ENCODE data around the gene HDLBP. TPM values are rescaled to one million over a fixed set of nuclear protein-coding genes. Genes with fewer than 3 reads are reported as not detected.

Gene HDLBP
- total and polyA plus RNA-seq, 10 of the 15 experiments (the other 5 are each of a cell fraction or from before 2014, with no cell fraction given) = 19.5 to 383 (median 249) TPM

DNA sequence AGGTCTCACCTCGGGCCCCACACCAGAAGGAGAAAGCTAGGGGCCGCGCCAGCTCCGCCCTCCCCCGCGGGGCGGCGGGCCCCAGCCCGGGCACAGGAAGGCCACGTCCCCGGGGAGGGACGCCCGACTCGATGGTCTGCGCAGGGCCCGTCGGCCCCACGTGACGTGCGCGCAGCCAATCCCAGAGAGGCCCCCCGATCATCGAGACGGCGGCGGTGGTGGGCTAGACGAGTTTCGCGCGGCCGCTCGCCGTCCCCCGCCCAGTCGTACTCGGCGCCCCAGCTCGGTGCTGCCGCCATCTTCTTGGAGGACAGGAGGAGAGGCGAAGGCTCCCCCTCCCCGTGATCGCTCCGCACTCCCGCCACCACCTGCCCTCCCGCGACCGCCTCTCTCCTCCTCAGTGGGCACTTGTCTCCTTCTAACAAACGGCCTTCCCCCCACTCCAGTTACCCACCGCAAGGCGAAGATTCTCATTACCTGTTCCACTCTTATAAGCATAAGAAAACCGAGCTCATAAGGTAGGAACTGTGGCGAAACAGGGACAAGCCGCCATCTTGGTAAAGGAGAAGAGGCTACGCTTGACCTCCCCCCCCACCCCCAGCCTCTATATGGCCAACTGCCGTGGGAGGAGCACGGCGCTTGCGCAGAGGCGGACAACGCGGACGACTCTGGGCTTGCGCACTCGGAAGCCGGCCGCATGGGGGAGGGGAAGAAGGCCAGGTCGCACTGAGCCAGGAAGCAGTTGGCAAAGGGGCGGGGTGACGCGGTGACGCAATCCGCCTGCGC, at the start of gene HDLBP (continued):
- TF ChIP-seq, protein P1, sequence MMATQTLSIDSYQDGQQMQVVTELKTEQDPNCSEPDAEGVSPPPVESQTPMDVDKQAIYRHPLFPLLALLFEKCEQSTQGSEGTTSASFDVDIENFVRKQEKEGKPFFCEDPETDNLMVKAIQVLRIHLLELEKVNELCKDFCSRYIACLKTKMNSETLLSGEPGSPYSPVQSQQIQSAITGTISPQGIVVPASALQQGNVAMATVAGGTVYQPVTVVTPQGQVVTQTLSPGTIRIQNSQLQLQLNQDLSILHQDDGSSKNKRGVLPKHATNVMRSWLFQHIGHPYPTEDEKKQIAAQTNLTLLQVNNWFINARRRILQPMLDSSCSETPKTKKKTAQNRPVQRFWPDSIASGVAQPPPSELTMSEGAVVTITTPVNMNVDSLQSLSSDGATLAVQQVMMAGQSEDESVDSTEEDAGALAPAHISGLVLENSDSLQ (IDR thresholded peaks at IDR 0.05) = peak; percentile 73
- TF ChIP-seq NFYA (IDR thresholded peaks at IDR 0.05; ENCODE audit: borderline replicate concordance, low read depth, low read length) (no peak), ATF7 (IDR thresholded peaks at IDR 0.05; ENCODE audit: low read depth) (peak; percentile 63), NFIC (IDR thresholded peaks at IDR 0.05; ENCODE audit: low read depth, low read length) (no peak), SIN3A (IDR thresholded peaks at IDR 0.05; ENCODE audit: low read depth, low read length) (peak; percentile 69; the same call in 1 of the 2 replicates), POLR2AphosphoS5 (IDR thresholded peaks at IDR 0.05; ENCODE audit: low read length) (peak; percentile 88), TCF3 (IDR thresholded peaks at IDR 0.05; ENCODE audit: borderline replicate concordance, insufficient read depth, low read depth, low read length) (0 out of 2 replicates have a peak, but pooled peaks have one; percentile 4), TCF12 (IDR thresholded peaks at IDR 0.05; ENCODE audit: low read depth, low read length) (0 out of 2 replicates have a peak, but pooled peaks have one; percentile 14), GABPA (IDR thresholded peaks at IDR 0.05; ENCODE audit: low read depth) (no peak), MEF2B (IDR thresholded peaks at IDR 0.05; ENCODE audit: partially characterized antibody, poor library complexity, severe bottlenecking) (peak; percentile 95), MEF2A (IDR thresholded peaks at IDR 0.05; ENCODE audit: insufficient read depth, low read depth, low read length) (no peak), RUNX3 (IDR thresholded peaks at IDR 0.05; ENCODE audit: low read length) (no peak), TBL1XR1 (IDR thresholded peaks at IDR 0.05; ENCODE audit: low read depth, low read length) (0 out of 2 replicates have a peak, but pooled peaks have one; percentile 42)
- TF ChIP-seq, protein P2, sequence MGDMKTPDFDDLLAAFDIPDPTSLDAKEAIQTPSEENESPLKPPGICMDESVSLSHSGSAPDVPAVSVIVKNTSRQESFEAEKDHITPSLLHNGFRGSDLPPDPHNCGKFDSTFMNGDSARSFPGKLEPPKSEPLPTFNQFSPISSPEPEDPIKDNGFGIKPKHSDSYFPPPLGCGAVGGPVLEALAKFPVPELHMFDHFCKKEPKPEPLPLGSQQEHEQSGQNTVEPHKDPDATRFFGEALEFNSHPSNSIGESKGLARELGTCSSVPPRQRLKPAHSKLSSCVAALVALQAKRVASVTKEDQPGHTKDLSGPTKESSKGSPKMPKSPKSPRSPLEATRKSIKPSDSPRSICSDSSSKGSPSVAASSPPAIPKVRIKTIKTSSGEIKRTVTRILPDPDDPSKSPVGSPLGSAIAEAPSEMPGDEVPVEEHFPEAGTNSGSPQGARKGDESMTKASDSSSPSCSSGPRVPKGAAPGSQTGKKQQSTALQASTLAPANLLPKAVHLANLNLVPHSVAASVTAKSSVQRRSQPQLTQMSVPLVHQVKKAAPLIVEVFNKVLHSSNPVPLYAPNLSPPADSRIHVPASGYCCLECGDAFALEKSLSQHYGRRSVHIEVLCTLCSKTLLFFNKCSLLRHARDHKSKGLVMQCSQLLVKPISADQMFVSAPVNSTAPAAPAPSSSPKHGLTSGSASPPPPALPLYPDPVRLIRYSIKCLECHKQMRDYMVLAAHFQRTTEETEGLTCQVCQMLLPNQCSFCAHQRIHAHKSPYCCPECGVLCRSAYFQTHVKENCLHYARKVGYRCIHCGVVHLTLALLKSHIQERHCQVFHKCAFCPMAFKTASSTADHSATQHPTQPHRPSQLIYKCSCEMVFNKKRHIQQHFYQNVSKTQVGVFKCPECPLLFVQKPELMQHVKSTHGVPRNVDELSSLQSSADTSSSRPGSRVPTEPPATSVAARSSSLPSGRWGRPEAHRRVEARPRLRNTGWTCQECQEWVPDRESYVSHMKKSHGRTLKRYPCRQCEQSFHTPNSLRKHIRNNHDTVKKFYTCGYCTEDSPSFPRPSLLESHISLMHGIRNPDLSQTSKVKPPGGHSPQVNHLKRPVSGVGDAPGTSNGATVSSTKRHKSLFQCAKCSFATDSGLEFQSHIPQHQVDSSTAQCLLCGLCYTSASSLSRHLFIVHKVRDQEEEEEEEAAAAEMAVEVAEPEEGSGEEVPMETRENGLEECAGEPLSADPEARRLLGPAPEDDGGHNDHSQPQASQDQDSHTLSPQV (IDR thresholded peaks at IDR 0.05) = no peak
- TF ChIP-seq, protein P3, sequence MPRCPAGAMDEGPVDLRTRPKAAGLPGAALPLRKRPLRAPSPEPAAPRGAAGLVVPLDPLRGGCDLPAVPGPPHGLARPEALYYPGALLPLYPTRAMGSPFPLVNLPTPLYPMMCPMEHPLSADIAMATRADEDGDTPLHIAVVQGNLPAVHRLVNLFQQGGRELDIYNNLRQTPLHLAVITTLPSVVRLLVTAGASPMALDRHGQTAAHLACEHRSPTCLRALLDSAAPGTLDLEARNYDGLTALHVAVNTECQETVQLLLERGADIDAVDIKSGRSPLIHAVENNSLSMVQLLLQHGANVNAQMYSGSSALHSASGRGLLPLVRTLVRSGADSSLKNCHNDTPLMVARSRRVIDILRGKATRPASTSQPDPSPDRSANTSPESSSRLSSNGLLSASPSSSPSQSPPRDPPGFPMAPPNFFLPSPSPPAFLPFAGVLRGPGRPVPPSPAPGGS (IDR thresholded peaks at IDR 0.05; ENCODE audit: borderline replicate concordance, insufficient read depth, low read depth, low read length, poor library complexity, severe bottlenecking) = no peak
- TF ChIP-seq, protein P4, sequence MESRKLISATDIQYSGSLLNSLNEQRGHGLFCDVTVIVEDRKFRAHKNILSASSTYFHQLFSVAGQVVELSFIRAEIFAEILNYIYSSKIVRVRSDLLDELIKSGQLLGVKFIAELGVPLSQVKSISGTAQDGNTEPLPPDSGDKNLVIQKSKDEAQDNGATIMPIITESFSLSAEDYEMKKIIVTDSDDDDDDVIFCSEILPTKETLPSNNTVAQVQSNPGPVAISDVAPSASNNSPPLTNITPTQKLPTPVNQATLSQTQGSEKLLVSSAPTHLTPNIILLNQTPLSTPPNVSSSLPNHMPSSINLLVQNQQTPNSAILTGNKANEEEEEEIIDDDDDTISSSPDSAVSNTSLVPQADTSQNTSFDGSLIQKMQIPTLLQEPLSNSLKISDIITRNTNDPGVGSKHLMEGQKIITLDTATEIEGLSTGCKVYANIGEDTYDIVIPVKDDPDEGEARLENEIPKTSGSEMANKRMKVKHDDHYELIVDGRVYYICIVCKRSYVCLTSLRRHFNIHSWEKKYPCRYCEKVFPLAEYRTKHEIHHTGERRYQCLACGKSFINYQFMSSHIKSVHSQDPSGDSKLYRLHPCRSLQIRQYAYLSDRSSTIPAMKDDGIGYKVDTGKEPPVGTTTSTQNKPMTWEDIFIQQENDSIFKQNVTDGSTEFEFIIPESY (IDR thresholded peaks at IDR 0.05) = peak; percentile 72
- TF ChIP-seq, protein P5, sequence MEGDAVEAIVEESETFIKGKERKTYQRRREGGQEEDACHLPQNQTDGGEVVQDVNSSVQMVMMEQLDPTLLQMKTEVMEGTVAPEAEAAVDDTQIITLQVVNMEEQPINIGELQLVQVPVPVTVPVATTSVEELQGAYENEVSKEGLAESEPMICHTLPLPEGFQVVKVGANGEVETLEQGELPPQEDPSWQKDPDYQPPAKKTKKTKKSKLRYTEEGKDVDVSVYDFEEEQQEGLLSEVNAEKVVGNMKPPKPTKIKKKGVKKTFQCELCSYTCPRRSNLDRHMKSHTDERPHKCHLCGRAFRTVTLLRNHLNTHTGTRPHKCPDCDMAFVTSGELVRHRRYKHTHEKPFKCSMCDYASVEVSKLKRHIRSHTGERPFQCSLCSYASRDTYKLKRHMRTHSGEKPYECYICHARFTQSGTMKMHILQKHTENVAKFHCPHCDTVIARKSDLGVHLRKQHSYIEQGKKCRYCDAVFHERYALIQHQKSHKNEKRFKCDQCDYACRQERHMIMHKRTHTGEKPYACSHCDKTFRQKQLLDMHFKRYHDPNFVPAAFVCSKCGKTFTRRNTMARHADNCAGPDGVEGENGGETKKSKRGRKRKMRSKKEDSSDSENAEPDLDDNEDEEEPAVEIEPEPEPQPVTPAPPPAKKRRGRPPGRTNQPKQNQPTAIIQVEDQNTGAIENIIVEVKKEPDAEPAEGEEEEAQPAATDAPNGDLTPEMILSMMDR (IDR thresholded peaks at IDR 0.05 in 2 of 3, conservative IDR thresholded peaks at IDR 0.05 in 1 of 3; ENCODE audit: control insufficient read depth in 2 of 3, extremely low read depth in 1 of 3, insufficient read depth in 1 of 3, low read depth in 3 of 3, low read length in 3 of 3) = peak; percentile 12 to 39 (median 25); a peak in 4 of 6 replicates

Measured in GM12878 (cell line).